Activated T-cell treated with anti-CD3 and anti-CD28 coated beads for 48 hours (primary cell): ENCODE data around the gene ROPN1.

ENCODE experiments used
- DNase-seq: peaks from one replicate; pipeline ENCODE4 v3.0.0-alpha.2; 2020; ENCODE audit warnings: low read depth

The ROPN1 gene

GRCh38 chr3:123948449-123948848 is 43.5 kb downstream of the ROPN1 start:
- DNase-seq, result no peak

- DNase-seq, result no peak
Measured at GRCh38 chr3:123947482-123947881, 44.4 kb downstream of the ROPN1 start.

- DNase-seq, result no peak
Measured at GRCh38 chr3:123941542-123941941, 50.4 kb downstream of the ROPN1 start.

DNA sequence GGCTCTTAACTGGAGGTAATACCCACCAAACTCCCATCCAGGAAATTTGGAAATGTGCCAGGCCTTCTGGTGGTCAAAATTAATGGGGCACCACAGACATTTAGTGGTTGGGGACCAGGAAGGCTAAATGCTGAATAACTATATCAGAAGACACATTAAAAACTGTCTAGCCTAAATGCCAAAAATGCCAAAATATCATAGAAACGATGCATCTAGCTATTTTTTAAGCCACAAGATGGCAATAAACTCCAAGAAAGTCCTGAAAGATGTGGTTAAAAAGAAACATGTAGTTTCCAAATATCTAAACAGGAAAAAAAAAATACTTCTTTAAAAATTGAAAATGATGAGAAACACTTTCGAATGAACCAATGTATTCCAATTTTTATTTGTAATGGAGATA is 50.8 kb downstream of the ROPN1 start:
- no peak for DNase-seq

DNA sequence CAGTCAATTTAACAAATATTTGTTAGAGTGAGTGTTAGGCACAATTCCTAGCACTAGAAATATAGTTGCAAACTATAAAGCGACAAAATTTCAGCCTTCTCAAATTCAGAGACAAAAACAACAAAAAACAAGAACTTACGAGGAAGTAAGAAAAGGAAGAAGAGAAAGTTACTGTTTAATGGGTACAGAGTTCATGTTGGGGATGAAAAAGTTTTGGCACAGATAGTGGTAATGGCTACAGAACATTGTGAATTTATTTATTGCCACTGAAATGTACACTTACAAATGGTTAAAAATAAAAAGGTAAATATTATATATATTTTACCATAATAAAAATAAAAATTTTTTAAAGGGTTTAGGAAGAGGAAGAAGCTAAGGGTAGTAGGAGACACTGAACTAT is 52.2 kb downstream of the ROPN1 start:
- no peak for DNase-seq

GRCh38 chr3:123936400-123936799 is 55.5 kb downstream of the ROPN1 start:
- DNase-seq, result no peak

GRCh38 chr3:123935830-123936229 is 56.1 kb downstream of the ROPN1 start:
- DNase-seq, result no peak

DNA sequence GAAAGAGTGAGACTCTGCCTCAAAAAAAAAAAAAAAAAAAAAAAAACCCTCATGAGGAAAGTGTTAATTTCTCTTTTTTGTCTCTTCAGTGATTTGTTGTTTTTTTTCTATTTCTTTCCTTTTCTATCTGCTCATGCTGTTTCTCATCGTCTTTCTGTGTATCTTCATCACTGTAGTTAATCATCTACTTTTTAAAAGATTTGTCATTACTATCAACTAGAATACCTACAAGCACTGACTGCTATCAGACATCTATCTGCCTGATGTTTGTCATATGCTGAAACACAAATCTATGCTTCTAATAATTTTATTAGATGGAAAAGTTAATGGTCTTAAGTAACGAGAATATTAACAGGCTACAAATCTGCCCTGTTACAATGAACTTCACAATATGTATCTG is 57.7 kb downstream of the ROPN1 start:
- DNase-seq, result no peak

- no peak for DNase-seq
Measured at GRCh38 chr3:123930445-123930844, 61.5 kb downstream of the ROPN1 start.

- no peak for DNase-seq
Measured at GRCh38 chr3:123929325-123929724, 62.6 kb downstream of the ROPN1 start.

DNA sequence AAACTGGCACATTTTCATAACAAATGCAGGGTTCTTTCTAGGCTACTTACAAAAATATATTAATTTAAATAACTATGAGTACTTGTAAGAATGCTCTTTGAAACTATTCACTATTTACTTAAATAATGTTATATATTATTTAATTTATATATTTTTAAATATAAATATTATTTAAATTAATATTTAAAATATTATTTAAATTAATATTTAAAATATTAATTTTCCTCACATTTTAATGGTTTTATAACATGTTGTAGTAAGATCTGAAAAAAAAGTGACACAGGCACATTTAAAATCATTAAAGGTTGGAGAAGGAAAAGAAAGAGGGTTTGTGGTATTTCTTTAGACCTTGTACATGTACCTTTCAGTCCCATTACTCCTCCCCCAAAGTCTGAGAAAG is 65.5 kb downstream of the ROPN1 start:
- DNase-seq, result no peak

GRCh38 chr3:123920868-123921267 is 71.1 kb downstream of the ROPN1 start:
- no peak for DNase-seq

DNA sequence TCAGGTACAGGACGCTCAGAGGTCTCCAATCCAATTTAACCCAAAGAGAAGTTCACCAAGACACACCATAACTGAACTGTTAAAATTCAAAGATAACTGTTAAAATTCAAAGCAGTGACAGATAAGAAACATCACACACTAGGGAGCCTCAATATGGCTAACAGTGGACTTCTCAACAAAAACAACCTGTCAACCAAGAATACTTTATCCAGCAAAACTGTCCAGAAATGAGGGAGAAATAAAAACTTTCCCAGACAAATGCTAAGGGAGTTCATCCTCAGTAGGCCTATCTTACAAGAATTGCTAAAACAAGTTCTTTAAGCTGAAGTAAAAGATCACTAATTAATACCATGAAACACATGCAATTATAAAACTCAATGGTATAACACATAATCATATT is 71.5 kb downstream of the ROPN1 start:
- no peak for DNase-seq

DNA sequence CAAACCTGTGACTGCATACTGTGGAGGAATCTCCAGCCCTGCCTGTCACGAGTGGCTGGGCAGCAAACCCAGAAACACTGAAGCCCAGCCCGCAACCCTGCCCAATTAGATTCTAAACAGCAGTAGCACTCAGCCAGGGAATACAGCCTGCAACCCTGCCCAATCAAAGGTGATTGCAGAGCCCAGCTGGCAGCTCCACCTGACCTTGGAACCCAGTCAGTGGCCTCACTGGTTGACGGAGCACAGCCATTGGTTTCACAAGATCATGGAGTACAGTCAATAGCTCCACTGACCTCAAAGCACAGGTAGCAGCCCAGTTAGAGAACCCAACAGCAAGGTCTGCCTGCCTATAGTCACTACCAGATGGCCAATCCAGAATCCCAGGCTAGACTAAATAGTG is 72.6 kb downstream of the ROPN1 start:
- no peak for DNase-seq
